Measurements from ENCODE around the gene SETX. TPM values are rescaled to one million over a fixed set of nuclear protein-coding genes. Genes with fewer than 3 reads are reported as not detected.

SETX gene
- total RNA-seq, 1 donor from 2014 or later: 49.7 TPM

GRCh38 chr9:132226571-132227430, 128.0 kb downstream of the SETX start:
- no peak overlapping the region for H3K4me3 Mint-ChIP-seq
- no peaks in the 10 kb centered on the region for H3K36me3 ChIP-seq
- H3F3A ChIP-seq (ENCODE audit: low read depth): no peaks in the 10 kb centered on the region
- no peaks in the 10 kb centered on the region for H3K27me3 ChIP-seq
- H3K9me3 Mint-ChIP-seq: no peaks in the 10 kb centered on the region
- no peak overlapping the region for H3K4me3 ChIP-seq
- H3K4me2 ChIP-seq: no peak overlapping the region
- peaks cover 12% of the 10 kb centered on the region for H3K27me3 Mint-ChIP-seq (ENCODE audit: insufficient read depth, low read depth)
- H3K9me3 ChIP-seq (ENCODE audit: low read depth): no peaks in the 10 kb centered on the region
- no peak overlapping the region for H3K9ac ChIP-seq
- H3K4me1 ChIP-seq: no peaks in the 10 kb centered on the region
- no peaks in the 10 kb centered on the region for H4K20me1 ChIP-seq (ENCODE audit: low read depth)
- no peak overlapping the region for H2AFZ ChIP-seq (replicated peaks)
- no peaks in the 10 kb centered on the region for H3K79me2 ChIP-seq (ENCODE audit: low read depth)
- peaks cover 7% of the 10 kb centered on the region for H3K4me1 Mint-ChIP-seq
- H3K27ac Mint-ChIP-seq: no peak overlapping the region
- TF ChIP-seq CTCF (IDR thresholded peaks at IDR 0.05) (no peak), EZH2phosphoT487 (IDR thresholded peaks at IDR 0.05) (no peak), EZH2 (IDR thresholded peaks at IDR 0.05) (no peak)
- DNase-seq (ENCODE audit: low spot score): no peak
- no peak overlapping the region for H3K27ac ChIP-seq
- H3K36me3 Mint-ChIP-seq: no peaks in the 10 kb centered on the region

GRCh38 chr9:132224645-132225044, 130.1 kb downstream of the SETX start:
- H4K20me1 ChIP-seq (ENCODE audit: low read depth): no peaks in the 10 kb centered on the region
- no peaks in the 10 kb centered on the region for H3K79me2 ChIP-seq (ENCODE audit: low read depth)
- peaks cover 7% of the 10 kb centered on the region for H3K4me1 Mint-ChIP-seq
- H3K27ac Mint-ChIP-seq: no peak overlapping the region
- TF ChIP-seq EZH2 (IDR thresholded peaks at IDR 0.05): no peak
- no peak for TF ChIP-seq EZH2phosphoT487 (IDR thresholded peaks at IDR 0.05)
- TF ChIP-seq CTCF (IDR thresholded peaks at IDR 0.05): no peak
- H3K27me3 Mint-ChIP-seq (ENCODE audit: insufficient read depth, low read depth): peaks cover 17% of the 10 kb centered on the region
- H3K27me3 ChIP-seq: no peaks in the 10 kb centered on the region
- H3K36me3 ChIP-seq: no peaks in the 10 kb centered on the region
- H3K36me3 Mint-ChIP-seq: no peaks in the 10 kb centered on the region
- no peak overlapping the region for H2AFZ ChIP-seq (replicated peaks)
- H3K4me1 ChIP-seq: no peaks in the 10 kb centered on the region
- no peak overlapping the region for H3K27ac ChIP-seq
- no peak overlapping the region for H3K4me3 Mint-ChIP-seq
- no peaks in the 10 kb centered on the region for H3K9me3 ChIP-seq (ENCODE audit: low read depth)
- H3K4me2 ChIP-seq: no peak overlapping the region
- no peaks in the 10 kb centered on the region for H3F3A ChIP-seq (ENCODE audit: low read depth)
- no peak overlapping the region for H3K4me3 ChIP-seq
- DNase-seq (ENCODE audit: low spot score): no peak
- no peaks in the 10 kb centered on the region for H3K9me3 Mint-ChIP-seq
- H3K9ac ChIP-seq: no peak overlapping the region

- Histone ChIP-seq H3K4me1 (no peaks in the 10 kb centered on the region), H3K9me3 (ENCODE audit: low read depth) (no peaks in the 10 kb centered on the region), H3K79me2 (ENCODE audit: low read depth) (no peaks in the 10 kb centered on the region), H3K4me3 (no peak overlapping the region), H3K27ac (no peak overlapping the region), H3K9ac (no peak overlapping the region), H4K20me1 (ENCODE audit: low read depth) (no peaks in the 10 kb centered on the region), H3K36me3 (no peaks in the 10 kb centered on the region), H3K4me2 (no peak overlapping the region), H2AFZ (replicated peaks) (no peak overlapping the region), H3K27me3 (no peaks in the 10 kb centered on the region), H3F3A (ENCODE audit: low read depth) (no peaks in the 10 kb centered on the region)
- TF ChIP-seq CTCF (IDR thresholded peaks at IDR 0.05) (no peak), EZH2phosphoT487 (IDR thresholded peaks at IDR 0.05) (no peak), EZH2 (IDR thresholded peaks at IDR 0.05) (no peak)
- Mint-ChIP-seq H3K36me3 (no peaks in the 10 kb centered on the region), H3K4me3 (no peak overlapping the region), H3K4me1 (peaks cover 7% of the 10 kb centered on the region), H3K27ac (no peak overlapping the region), H3K27me3 (ENCODE audit: insufficient read depth, low read depth) (peaks cover 16% of the 10 kb centered on the region), H3K9me3 (no peaks in the 10 kb centered on the region)
- DNase-seq (ENCODE audit: low spot score): no peak
Observed at GRCh38 chr9:132221941-132222340, 132.8 kb downstream of the SETX start.
